Effector memory CD4-positive, alpha-beta T cell (primary cell): ENCODE measurements around the gene KCNIP4.
"Not testable (repeated sequence)": the region's sequence is repeated elsewhere in the genome, so short reads cannot be mapped to it uniquely, and the experiment has no call there.

ENCODE experiments used
- DNase-seq, 3 donors: peaks; one replicate each; pipeline ENCODE4 v3.0.0-alpha.2; 2020
- H3K27ac ChIP-seq: 2 replicates; pipeline ENCODE4 v1.7.0; 2013; ENCODE audit warnings: mild to moderate bottlenecking, low read length, moderate library complexity; ENCODE audit not compliant: insufficient read depth, poor library complexity, severe bottlenecking
- H3K27me3 ChIP-seq: replicated peaks from 2 replicates; pipeline ENCODE4 v1.7.0; 2013; ENCODE audit warnings: mild to moderate bottlenecking, low read length; ENCODE audit not compliant: insufficient read depth, control insufficient read depth, poor library complexity, severe bottlenecking
- H3K36me3 ChIP-seq: 2 replicates; pipeline ENCODE4 v1.7.0; 2013; ENCODE audit warnings: mild to moderate bottlenecking, low read length, moderate library complexity; ENCODE audit not compliant: control insufficient read depth, insufficient read depth
- H3K4me1 ChIP-seq: 2 replicates; pipeline ENCODE4 v1.7.0; 2013; ENCODE audit warnings: low read length, mild to moderate bottlenecking; ENCODE audit not compliant: control insufficient read depth, insufficient read depth, poor library complexity, severe bottlenecking
- H3K4me3 ChIP-seq: 2 replicates; pipeline ENCODE4 v1.7.0; 2013; ENCODE audit warnings: low read length, low read depth, mild to moderate bottlenecking; ENCODE audit not compliant: insufficient read depth, poor library complexity, severe bottlenecking
- H3K9me3 ChIP-seq: 2 replicates; pipeline ENCODE4 v1.7.0; 2013; ENCODE audit warnings: mild to moderate bottlenecking, low read length, moderate library complexity; ENCODE audit not compliant: control insufficient read depth
- total RNA-seq, 3 donors: gene quantifications; one replicate each; lab custom pipeline; 2026; lab: John Stamatoyannopoulos, UW

The KCNIP4 gene
- 0 reads per million in 3 donors for total RNA-seq

- Histone ChIP-seq H3K27ac (no peak within 1 kb of the TSS), H3K4me3 (no peak within 1 kb of the TSS), H3K9me3 (no peaks in the 10 kb centered on the region), H3K4me1 (no peaks in the 10 kb centered on the region), H3K36me3 (no peaks in the 10 kb centered on the region), H3K27me3 (no peaks in the 10 kb centered on the region)
- DNase-seq: no peak
Measured at GRCh38 chr4:21948347-21949072, at the start of gene KCNIP4. KCNIP4 (minus strand) TSS chr4:21948772.

- not testable (repeated sequence) for H3K4me3 ChIP-seq, H3K9me3 ChIP-seq, H3K4me1 ChIP-seq, H3K36me3 ChIP-seq, DNase-seq, H3K27me3 ChIP-seq, H3K27ac ChIP-seq
Measured at GRCh38 chr4:21996618-21997017, 48.0 kb upstream of the KCNIP4 start.

GRCh38 chr4:21992330-21992729 is 43.8 kb upstream of the KCNIP4 start:
- Histone ChIP-seq H3K9me3 (no peaks in the 10 kb centered on the region), H3K36me3 (no peaks in the 10 kb centered on the region), H3K4me3 (no peak overlapping the region), H3K27me3 (no peaks in the 10 kb centered on the region), H3K4me1 (no peaks in the 10 kb centered on the region), H3K27ac (no peak overlapping the region)
- no peak for DNase-seq

GRCh38 chr4:21991562-21991961 is 43.0 kb upstream of the KCNIP4 start:
- Histone ChIP-seq H3K4me3 (no peak overlapping the region), H3K9me3 (no peaks in the 10 kb centered on the region), H3K27ac (no peak overlapping the region), H3K27me3 (no peaks in the 10 kb centered on the region), H3K4me1 (no peaks in the 10 kb centered on the region), H3K36me3 (no peaks in the 10 kb centered on the region)
- no peak for DNase-seq

- no peak overlapping the region for H3K4me3 ChIP-seq
- DNase-seq: no peak
- no peaks in the 10 kb centered on the region for H3K9me3 ChIP-seq
- H3K36me3 ChIP-seq: no peaks in the 10 kb centered on the region
- H3K4me1 ChIP-seq: no peaks in the 10 kb centered on the region
- H3K27me3 ChIP-seq: no peaks in the 10 kb centered on the region
- no peak overlapping the region for H3K27ac ChIP-seq
Measured at GRCh38 chr4:21991050-21991449, 42.5 kb upstream of the KCNIP4 start.

GRCh38 chr4:21989351-21989750 is 40.8 kb upstream of the KCNIP4 start:
- Histone ChIP-seq H3K4me3 (no peak overlapping the region), H3K9me3 (no peaks in the 10 kb centered on the region), H3K36me3 (no peaks in the 10 kb centered on the region), H3K27me3 (no peaks in the 10 kb centered on the region), H3K4me1 (no peaks in the 10 kb centered on the region), H3K27ac (no peak overlapping the region)
- DNase-seq: no peak

- H3K4me3 ChIP-seq: no peak overlapping the region
- H3K4me1 ChIP-seq: no peaks in the 10 kb centered on the region
- no peak overlapping the region for H3K27ac ChIP-seq
- no peaks in the 10 kb centered on the region for H3K36me3 ChIP-seq
- no peaks in the 10 kb centered on the region for H3K27me3 ChIP-seq
- DNase-seq: no peak
- no peaks in the 10 kb centered on the region for H3K9me3 ChIP-seq
Measured at GRCh38 chr4:21986307-21986706, 37.7 kb upstream of the KCNIP4 start.

GRCh38 chr4:21982087-21982486 is 33.5 kb upstream of the KCNIP4 start:
- no peak for DNase-seq
- no peak overlapping the region for H3K4me3 ChIP-seq
- no peaks in the 10 kb centered on the region for H3K4me1 ChIP-seq
- H3K9me3 ChIP-seq: no peaks in the 10 kb centered on the region
- no peaks in the 10 kb centered on the region for H3K27me3 ChIP-seq
- H3K36me3 ChIP-seq: no peaks in the 10 kb centered on the region
- no peak overlapping the region for H3K27ac ChIP-seq

- no peaks in the 10 kb centered on the region for H3K9me3 ChIP-seq
- DNase-seq: no peak
- H3K27ac ChIP-seq: no peak overlapping the region
- no peak overlapping the region for H3K4me3 ChIP-seq
- no peaks in the 10 kb centered on the region for H3K36me3 ChIP-seq
- no peaks in the 10 kb centered on the region for H3K4me1 ChIP-seq
- H3K27me3 ChIP-seq: no peaks in the 10 kb centered on the region
Measured at GRCh38 chr4:21979196-21979595, 30.6 kb upstream of the KCNIP4 start.

GRCh38 chr4:21976166-21976565 is 27.6 kb upstream of the KCNIP4 start:
- Histone ChIP-seq H3K4me3 (no peak overlapping the region), H3K27me3 (no peaks in the 10 kb centered on the region), H3K9me3 (no peaks in the 10 kb centered on the region), H3K36me3 (no peaks in the 10 kb centered on the region), H3K27ac (no peak overlapping the region), H3K4me1 (no peaks in the 10 kb centered on the region)
- DNase-seq: no peak
